Measurements from ENCODE around the gene LSM7.
"Not testable (repeated sequence)": the region's sequence is repeated elsewhere in the genome, so short reads cannot be mapped to it uniquely, and the experiment has no call there.

Gene LSM7

GRCh38 chr19:2359992-2360685 lies 31.8 kb upstream of the LSM7 start, which contains the start of gene TMPRSS9:
TMPRSS9 (plus strand) TSS chr19:2360265; CDS start chr19:2389786, 29,521 bp downstream.
- Mint-ChIP-seq H3K36me3 (peaks cover 6% of the 10 kb centered on the region), H3K27me3 (peaks cover 9% of the 10 kb centered on the region), H3K27ac (no peak within 1 kb of the TSS), H3K9me3 (peaks cover 7% of the 10 kb centered on the region), H3K4me1 (peaks cover 14% of the 10 kb centered on the region), H3K4me3 (peak within 1 kb of the TSS; percentile 12)
- ATAC-seq (ENCODE audit: low read depth) (no peak), DNase-seq (ENCODE audit: low spot score in 2 of 2) (no peak)

GRCh38 chr19:2358548-2359173 lies 30.3 kb upstream of the LSM7 start:
- Mint-ChIP-seq H3K4me1 (peaks cover 14% of the 10 kb centered on the region), H3K4me3 (no peak overlapping the region), H3K27me3 (peaks cover 6% of the 10 kb centered on the region), H3K36me3 (peaks cover 6% of the 10 kb centered on the region), H3K9me3 (peaks cover 7% of the 10 kb centered on the region), H3K27ac (no peak overlapping the region)
- DNase-seq (ENCODE audit: low spot score in 2 of 2) = no peak
- no peak for ATAC-seq (ENCODE audit: low read depth)

GRCh38 chr19:2357279-2358206 lies 29.2 kb upstream of the LSM7 start:
- peaks cover 7% of the 10 kb centered on the region for H3K9me3 Mint-ChIP-seq
- H3K4me1 Mint-ChIP-seq = peaks cover 14% of the 10 kb centered on the region
- no peak for DNase-seq (ENCODE audit: low spot score in 2 of 2)
- peaks cover 6% of the 10 kb centered on the region for H3K27me3 Mint-ChIP-seq
- peaks cover 6% of the 10 kb centered on the region for H3K36me3 Mint-ChIP-seq
- ATAC-seq (ENCODE audit: low read depth) = no peak
- no peak overlapping the region for H3K4me3 Mint-ChIP-seq
- peak overlapping the region; percentile 56 for H3K27ac Mint-ChIP-seq

- H3K4me3 Mint-ChIP-seq = no peak overlapping the region
- peaks cover 14% of the 10 kb centered on the region for H3K4me1 Mint-ChIP-seq
- no peak for DNase-seq (ENCODE audit: low spot score in 2 of 2)
- H3K9me3 Mint-ChIP-seq = peaks cover 7% of the 10 kb centered on the region
- no peak for ATAC-seq (ENCODE audit: low read depth)
- no peak overlapping the region for H3K27ac Mint-ChIP-seq
- peaks cover 6% of the 10 kb centered on the region for H3K36me3 Mint-ChIP-seq
- peaks cover 6% of the 10 kb centered on the region for H3K27me3 Mint-ChIP-seq
Observed at GRCh38 chr19:2356036-2356646, 27.8 kb upstream of the LSM7 start.

- Mint-ChIP-seq H3K27ac (no peak overlapping the region), H3K4me1 (peaks cover 11% of the 10 kb centered on the region), H3K27me3 (peaks cover 2% of the 10 kb centered on the region), H3K9me3 (peaks cover 7% of the 10 kb centered on the region), H3K36me3 (peaks cover 6% of the 10 kb centered on the region), H3K4me3 (no peak overlapping the region)
- no peak for DNase-seq (ENCODE audit: low spot score in 2 of 2)
- ATAC-seq (ENCODE audit: low read depth) = no peak
Observed at GRCh38 chr19:2355168-2356035, 27.0 kb upstream of the LSM7 start.

GRCh38 chr19:2354670-2355069 lies 26.3 kb upstream of the LSM7 start:
- Mint-ChIP-seq H3K36me3 (peaks cover 6% of the 10 kb centered on the region), H3K4me3 (no peak overlapping the region), H3K27me3 (no peaks in the 10 kb centered on the region), H3K4me1 (peaks cover 9% of the 10 kb centered on the region), H3K27ac (no peak overlapping the region), H3K9me3 (peaks cover 7% of the 10 kb centered on the region)
- DNase-seq (ENCODE audit: low spot score in 2 of 2) (no peak), ATAC-seq (ENCODE audit: low read depth) (no peak)

- peaks cover 7% of the 10 kb centered on the region for H3K9me3 Mint-ChIP-seq
- no peaks in the 10 kb centered on the region for H3K27me3 Mint-ChIP-seq
- H3K4me3 Mint-ChIP-seq = no peak overlapping the region
- H3K4me1 Mint-ChIP-seq = peaks cover 9% of the 10 kb centered on the region
- no peak for ATAC-seq (ENCODE audit: low read depth)
- DNase-seq (ENCODE audit: low spot score in 2 of 2) = no peak
- no peak overlapping the region for H3K27ac Mint-ChIP-seq
- peaks cover 6% of the 10 kb centered on the region for H3K36me3 Mint-ChIP-seq
Observed at GRCh38 chr19:2353887-2354592, 25.7 kb upstream of the LSM7 start.

- H3K36me3 Mint-ChIP-seq = peaks cover 6% of the 10 kb centered on the region
- DNase-seq (ENCODE audit: low spot score in 2 of 2) = no peak
- peaks cover 9% of the 10 kb centered on the region for H3K4me1 Mint-ChIP-seq
- H3K4me3 Mint-ChIP-seq = no peak overlapping the region
- ATAC-seq (ENCODE audit: low read depth) = no peak
- no peaks in the 10 kb centered on the region for H3K27me3 Mint-ChIP-seq
- peaks cover 7% of the 10 kb centered on the region for H3K9me3 Mint-ChIP-seq
- H3K27ac Mint-ChIP-seq = no peak overlapping the region
Observed at GRCh38 chr19:2353159-2353886, 24.9 kb upstream of the LSM7 start.

- Mint-ChIP-seq H3K9me3 (peaks cover 3% of the 10 kb centered on the region), H3K27me3 (no peaks in the 10 kb centered on the region), H3K27ac (no peak overlapping the region)
Observed at GRCh38 chr19:2352121-2352520, 23.7 kb upstream of the LSM7 start.

GRCh38 chr19:2351591-2351990 lies 23.2 kb upstream of the LSM7 start:
- ATAC-seq (ENCODE audit: low read depth) (no peak), DNase-seq (ENCODE audit: low spot score in 2 of 2) (no peak)
- no peak overlapping the region for H3K27ac Mint-ChIP-seq
- H3K27me3 Mint-ChIP-seq = no peaks in the 10 kb centered on the region
- H3K9me3 Mint-ChIP-seq = no peaks in the 10 kb centered on the region
- H3K4me1 Mint-ChIP-seq = no peaks in the 10 kb centered on the region
- no peak overlapping the region for H3K4me3 Mint-ChIP-seq
- no peaks in the 10 kb centered on the region for H3K36me3 Mint-ChIP-seq

More at GRCh38 chr19:2352121-2352520, 23.7 kb upstream of the LSM7 start:
- H3K4me1 Mint-ChIP-seq = peaks cover 4% of the 10 kb centered on the region
- ATAC-seq (ENCODE audit: low read depth) (no peak), DNase-seq (ENCODE audit: low spot score in 2 of 2) (no peak)
- H3K4me3 Mint-ChIP-seq = no peak overlapping the region
- H3K36me3 Mint-ChIP-seq = peaks cover 4% of the 10 kb centered on the region

GRCh38 chr19:2350656-2351055 lies 22.3 kb upstream of the LSM7 start:
- H3K4me3 Mint-ChIP-seq = no peak overlapping the region
- peaks cover 3% of the 10 kb centered on the region for H3K4me1 Mint-ChIP-seq
- ATAC-seq (ENCODE audit: low read depth) (no peak), DNase-seq (ENCODE audit: low spot score in 2 of 2) (no peak)
- H3K27me3 Mint-ChIP-seq = no peaks in the 10 kb centered on the region
- no peaks in the 10 kb centered on the region for H3K9me3 Mint-ChIP-seq
- peaks cover 3% of the 10 kb centered on the region for H3K36me3 Mint-ChIP-seq
- no peak overlapping the region for H3K27ac Mint-ChIP-seq

- not testable (repeated sequence) for H3K27me3 Mint-ChIP-seq; H3K4me3 Mint-ChIP-seq; DNase-seq (ENCODE audit: low spot score in 2 of 2); H3K27ac Mint-ChIP-seq; H3K9me3 Mint-ChIP-seq; ATAC-seq (ENCODE audit: low read depth); H3K36me3 Mint-ChIP-seq; H3K4me1 Mint-ChIP-seq
Observed at GRCh38 chr19:2349818-2350217, 21.4 kb upstream of the LSM7 start.

All from memory B cell (primary cell).